GM18498 (cell line): ENCODE data around the gene ZC2HC1B.
"Not testable (repeated sequence)": the region's sequence is repeated elsewhere in the genome, so short reads cannot be mapped to it uniquely, and the experiment has no call there.

ENCODE experiments used
- ATAC-seq: cut with Tn5 transposase; IDR thresholded peaks from one replicate; pipeline ENCODE4 v1.9.1; 2021; ENCODE audit warnings: mild to moderate bottlenecking, moderate library complexity; ENCODE audit not compliant: unreplicated experiment

ZC2HC1B gene, protein sequence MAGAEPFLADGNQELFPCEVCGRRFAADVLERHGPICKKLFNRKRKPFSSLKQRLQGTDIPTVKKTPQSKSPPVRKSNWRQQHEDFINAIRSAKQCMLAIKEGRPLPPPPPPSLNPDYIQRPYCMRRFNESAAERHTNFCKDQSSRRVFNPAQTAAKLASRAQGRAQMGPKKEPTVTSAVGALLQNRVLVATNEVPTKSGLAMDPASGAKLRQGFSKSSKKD

DNA sequence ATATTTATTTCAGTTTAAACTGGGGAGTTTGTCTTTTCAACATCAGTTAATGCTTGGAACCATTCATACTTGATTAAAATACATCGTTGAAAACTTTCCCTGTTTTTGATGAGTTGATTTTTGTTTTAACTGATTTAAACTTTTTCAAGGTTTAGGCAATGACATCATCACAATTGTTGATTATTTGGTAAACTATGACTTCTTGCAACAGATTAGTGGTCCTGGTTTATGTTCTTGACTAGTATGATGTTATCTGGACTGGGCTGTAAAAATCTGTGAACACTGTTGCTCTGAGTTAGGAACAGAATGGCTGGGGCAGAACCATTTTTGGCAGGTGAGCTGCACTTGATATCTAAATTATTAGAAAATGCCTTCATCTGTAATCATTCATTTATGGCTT is at the start of gene ZC2HC1B:
Gene ZC2HC1B, plus strand, starts transcription at position 241 of the 400 bp plus-strand sequence. Its CDS starts 66 bp downstream, at position 307.
- ATAC-seq, result no peak

DNA sequence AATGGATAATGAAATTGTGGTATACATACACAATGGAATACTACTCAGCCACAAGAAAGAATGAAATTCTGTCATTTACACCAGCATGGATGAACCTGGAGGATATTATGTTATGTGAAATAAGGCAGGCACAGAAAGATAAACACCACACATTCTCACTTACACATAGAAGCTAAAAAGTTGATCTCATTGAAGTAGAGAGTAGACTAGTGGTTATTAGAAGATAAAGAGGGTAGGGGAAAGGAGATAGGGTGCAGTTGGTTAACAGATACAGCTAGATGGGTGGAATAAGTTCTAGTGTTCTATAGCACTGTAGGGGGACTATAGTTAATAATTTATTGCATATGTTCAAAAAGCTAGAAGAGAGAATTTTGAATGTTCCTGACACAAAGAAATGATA is 46.7 kb upstream of the ZC2HC1B start:
- no peak for ATAC-seq

DNA sequence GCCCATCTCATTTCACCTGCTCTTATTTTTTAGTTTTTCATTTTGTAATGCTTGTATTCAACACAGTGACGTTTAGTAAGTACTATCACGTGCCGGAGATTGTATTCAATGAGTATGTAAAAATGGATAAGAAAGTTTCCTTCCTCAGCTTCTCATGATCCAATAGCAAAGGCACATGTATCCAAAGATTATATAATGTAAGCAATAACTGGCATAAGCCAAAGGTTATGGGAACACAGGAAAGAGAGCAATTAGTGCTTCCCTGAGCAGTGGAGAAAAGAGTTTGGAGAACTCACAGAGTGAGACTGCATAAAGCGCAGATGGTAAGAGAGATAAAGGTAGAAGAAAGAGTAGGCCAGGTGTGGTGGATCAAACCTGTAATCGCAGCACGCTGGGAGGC is 42.9 kb upstream of the ZC2HC1B start:
- no peak for ATAC-seq

DNA sequence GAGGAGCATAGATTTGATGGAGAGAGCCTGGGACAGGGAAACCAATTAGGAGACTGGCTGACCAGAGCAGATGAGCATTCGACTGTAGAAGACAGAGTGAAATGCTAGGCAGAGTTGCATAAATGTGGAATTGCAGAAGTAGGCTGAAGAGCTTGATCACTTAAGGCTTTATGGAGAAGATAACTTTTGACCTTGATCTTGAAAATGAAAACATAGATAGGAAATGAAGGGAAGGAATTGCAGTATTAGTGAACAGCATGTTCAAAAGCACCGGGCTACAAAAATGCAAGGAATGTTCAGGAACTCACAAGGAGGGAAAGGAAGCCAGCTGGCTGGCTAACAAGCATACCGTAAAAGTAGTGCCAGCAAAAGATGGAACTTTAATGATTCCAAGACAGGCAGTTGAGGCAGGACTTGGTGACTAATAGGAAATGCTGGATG is 41.7 kb upstream of the ZC2HC1B start:
- ATAC-seq, result no peak

DNA sequence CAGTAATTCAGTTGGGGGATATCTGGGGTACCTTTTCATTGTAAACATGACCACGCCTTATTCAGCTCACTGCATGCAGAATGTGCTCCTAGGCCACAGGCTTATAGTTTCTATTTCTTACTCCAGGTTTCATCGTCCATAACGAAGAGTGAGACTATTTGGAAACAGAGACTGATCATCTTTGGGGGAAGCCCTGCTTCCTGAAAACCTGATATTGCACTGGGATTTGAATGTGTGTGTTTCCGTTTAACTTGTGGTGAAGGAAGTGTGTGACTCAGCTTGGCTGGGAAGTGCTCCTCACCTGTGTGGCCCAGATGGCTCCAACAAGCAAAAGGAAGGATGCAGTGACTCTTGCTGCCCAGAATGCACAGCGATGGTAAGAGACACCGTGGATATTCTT is 40.7 kb upstream of the ZC2HC1B start:
- ATAC-seq, result no peak

DNA sequence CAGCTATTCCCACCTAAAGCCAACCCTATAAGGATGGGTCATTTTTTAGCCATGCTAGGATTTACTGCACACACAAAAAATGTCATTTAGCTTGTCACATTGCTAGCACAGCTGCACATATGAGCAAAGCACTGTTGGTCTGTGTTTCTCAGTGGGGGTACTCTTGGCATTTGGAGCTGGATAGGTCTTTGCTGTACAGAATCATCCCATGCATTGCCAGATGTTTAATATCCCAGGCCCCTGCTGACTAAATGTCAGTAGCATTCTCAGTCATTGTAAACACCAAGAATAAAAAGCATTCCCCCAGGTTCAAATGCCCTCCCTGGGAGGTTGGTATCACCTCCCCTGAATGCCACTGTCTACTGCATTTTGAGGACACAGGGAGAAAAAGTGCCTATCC is 35.7 kb upstream of the ZC2HC1B start:
- ATAC-seq, result no peak

DNA sequence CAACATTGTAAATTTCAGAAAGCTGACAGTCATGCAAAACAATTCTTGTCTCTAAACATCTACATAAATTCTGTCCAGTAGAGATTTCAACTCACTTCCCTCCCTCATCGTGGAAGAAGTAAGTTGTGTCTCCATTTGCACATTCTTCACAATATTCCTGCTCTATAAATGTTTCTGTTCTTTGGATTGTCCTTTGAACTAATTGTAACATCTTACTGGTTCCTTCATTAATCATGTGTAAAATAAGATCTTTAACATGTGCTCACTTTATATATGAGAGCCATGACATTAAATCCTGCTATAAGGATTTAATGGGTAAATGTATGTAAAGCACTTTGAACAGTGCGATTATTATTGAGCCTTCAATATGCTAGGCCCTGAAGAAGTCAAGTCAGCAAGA is 28.1 kb upstream of the ZC2HC1B start:
- no peak for ATAC-seq

DNA sequence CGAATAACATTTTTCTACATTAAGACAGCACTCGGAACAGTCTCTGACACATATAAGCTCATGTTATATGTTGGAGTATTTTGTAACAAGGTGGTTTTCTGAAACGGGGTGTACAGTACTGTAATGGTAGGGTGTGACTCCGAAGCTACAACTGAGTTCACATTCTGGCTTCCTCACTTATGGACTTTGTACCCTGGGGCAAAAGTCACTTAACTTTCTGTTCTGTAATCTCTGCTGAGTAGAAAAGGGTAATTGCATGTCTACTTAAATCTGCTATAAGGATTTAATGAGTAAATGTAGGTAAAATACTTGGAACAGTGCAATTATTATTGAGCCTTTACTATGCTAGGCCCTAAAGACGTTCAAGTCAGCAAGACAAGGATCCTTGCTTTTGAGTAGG is 25.9 kb upstream of the ZC2HC1B start:
- ATAC-seq, result no peak

DNA sequence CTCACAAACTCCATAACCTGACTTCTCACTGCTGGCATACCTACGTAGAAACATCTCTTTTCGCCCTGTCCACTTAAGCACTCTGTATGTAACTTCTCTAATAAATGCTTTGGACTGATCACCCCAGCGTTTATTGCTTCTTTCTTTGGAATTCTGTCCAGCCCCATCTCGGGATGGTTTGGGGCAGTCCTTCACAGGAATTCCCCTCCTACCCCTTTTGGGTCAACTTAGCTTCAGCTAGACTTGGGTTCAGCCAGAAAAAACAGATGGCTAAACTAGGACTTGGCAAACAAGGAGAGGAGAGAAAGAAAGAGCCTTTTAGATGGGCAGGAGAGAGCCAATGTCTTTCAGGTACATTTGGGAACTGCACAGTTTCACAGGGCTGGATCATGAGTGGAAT is 25.1 kb upstream of the ZC2HC1B start:
- ATAC-seq, result no peak

DNA sequence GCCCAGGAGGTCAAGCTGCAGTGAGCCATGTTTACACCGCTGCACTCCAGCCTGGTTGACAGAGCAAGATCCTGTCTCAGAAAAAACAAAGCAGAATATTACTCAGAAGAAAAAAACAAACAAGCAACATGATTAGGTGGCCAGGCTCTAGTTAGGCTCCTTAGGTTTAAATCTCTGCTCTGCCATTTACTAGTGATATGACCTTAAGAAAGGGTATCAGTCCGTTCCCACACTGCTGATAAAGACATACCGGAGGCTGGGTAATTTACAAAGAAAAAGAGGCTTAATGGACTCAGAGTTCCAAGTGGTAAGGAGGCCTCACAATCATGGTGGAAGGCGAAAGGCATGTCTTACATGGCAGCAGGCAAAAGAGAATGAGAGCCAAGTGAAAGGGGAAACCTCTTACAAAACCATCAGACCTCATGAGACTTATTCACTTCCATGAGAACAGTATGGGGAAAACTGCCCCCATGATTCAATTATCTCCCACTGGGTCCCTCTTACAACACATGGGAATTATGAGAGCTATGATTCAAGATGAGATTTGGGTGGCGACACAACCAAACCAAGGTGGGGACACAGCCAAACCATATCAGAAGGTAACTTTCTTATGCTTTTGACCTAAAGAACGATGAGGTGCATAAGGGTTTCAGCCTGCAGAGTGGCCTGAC is 23.5 kb upstream of the ZC2HC1B start:
- ATAC-seq, result no peak

DNA sequence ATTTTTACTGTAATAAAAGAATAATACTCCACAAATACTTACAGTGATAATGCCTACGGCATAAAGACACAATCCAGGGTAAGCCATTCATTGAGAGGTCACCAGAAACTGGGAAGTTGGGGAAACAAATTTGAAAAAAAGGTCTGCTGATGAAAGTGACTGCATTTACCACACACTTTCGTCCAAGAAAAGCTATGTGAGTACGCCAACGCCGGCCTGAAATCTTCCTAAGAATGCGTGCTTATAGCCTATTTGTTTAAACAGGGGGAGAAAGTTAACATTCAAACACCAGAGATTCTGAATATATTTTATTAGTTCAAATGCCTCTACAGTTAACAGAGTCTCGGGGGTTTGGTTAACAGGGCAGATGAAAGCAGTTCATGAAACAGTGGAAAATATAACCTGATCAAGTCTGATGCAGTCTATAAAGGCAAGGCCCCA is 21.8 kb upstream of the ZC2HC1B start:
- no peak for ATAC-seq

DNA sequence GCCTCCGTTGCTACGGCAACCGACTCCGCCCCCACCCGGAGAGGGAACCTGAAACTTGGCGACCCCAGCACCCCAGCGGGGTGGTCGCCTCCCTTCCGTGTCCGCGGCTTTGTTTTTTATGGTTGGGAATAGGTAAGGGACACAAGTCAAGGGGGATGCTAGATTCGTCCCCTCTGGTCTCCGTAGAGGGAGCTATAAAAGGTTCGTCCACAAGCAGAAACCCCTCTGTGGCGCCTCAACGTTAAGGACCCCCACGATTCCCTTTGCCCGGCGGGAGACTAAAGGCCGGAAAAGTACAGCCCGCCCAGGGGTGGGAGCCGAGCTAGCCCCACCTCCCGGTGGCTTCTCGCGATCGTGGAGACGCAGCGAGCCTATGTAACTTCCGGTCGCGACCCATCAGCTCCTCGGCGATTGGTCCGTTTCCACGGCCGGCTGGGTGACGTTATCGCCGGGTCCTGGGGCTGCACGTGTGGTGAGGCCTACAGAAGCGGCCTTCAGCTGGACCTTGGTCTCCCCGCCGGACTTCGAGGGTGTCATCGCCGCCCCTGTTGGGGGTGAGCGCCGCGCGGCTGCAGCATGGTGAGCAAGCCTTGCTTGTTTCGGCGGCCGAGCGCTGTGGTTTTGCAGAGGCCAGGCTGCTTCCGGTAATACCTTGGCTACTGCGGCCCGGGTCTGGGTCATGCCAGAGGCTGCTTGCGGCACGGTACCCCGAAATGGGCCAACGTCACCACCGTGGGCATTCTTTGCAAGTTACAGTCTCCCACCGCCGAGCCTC is 21.2 kb upstream of the ZC2HC1B start, which contains the start of gene LTV1:
Gene LTV1, plus strand, starts transcription at position 437 of the 775 bp plus-strand sequence. Its CDS starts 140 bp downstream, at position 577.
- peak; percentile 100 for ATAC-seq

DNA sequence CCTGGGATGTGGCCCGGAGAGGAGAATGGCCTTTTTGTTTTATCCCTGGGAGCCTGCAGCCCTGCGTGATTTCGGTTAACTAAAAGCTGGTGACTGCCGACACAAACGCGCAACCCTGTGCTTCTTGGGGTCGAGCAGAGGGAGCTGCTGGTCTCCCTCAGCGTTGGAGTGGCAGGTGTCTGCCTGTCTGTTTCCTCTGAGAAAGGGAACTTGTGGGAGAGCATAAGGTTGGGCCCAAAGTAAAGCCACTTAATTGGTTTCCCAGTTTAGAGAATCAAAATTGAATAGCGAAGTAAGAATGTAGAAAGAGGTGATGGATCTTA is 20.6 kb upstream of the ZC2HC1B start:
- peak; percentile 4 for ATAC-seq

DNA sequence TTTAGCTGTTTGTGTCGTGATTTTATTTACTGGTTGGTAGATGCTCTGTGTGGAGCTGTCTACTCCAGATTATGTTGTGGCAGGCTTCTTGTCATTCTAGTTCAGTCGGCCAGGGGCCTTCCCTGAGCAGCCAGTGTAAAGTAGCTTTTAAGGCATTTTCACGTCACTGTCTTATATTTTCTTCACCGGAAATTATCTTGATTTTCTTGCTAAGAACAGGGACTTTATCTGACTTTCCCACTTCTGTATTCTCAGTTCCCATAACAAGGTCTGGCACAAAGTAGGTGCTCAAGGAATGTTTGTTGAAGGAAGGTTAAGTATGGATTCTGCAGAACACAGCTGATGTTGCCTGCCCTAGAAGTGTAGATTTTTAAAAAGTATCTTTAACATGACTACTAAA is 20.3 kb upstream of the ZC2HC1B start:
- no peak for ATAC-seq

DNA sequence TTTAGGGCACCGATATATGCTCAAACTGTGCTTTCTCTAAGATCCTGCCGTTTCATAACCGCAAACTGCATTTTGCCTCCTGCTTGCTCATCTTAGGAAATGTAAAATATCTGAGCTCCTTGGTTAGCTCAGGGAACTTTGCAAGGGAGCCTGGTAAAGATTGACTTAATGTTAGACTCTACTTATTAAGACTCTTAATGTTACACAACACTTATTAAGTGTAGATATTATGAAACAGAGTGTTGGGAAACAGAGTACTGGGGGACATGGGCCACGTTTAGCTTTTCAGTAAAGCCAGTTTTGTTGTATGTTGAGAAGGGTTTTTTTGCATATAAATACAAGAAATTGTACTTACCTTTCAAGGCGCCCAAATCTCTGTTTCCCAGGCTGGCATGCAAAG is 19.2 kb upstream of the ZC2HC1B start:
- ATAC-seq, result no peak

DNA sequence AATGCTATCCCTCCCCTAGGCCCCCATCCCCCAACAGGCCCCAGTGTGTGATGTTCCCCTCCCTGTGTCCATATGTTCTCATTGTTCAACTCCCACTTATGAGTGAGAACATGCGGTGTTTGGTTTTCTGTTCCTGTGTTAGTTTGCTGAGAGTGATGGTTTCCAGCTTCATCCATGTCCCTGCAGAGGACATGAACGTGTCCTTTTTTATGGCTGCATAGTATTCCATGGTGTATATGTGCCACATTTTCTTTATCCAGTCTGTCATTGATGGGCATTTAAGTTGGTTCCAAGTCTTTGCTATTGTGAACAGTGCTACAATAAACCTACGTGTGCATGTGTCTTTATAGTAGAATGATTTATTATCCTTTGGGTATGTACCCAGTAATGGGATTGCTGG is 12.6 kb upstream of the ZC2HC1B start:
- not testable (repeated sequence) for ATAC-seq

DNA sequence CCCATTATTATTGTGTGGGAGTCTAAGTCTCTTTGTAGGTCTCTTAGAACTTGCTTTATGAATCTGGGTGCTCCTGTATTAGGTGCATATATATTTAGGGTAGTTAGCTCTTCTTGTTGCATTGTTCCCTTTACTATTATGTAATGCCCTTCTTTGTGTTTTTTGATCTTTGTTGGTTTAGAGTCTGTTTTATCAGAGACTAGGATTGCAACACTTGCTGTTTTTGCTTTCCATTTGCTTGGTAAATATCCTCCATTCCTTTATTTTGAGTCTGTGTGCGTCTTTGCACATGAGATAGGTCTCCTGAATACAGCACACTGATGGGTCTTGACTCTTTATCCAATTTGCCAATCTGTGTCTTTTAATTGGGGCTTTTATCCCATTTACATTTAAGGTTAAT is 9.2 kb upstream of the ZC2HC1B start:
- ATAC-seq, result not testable (repeated sequence)

DNA sequence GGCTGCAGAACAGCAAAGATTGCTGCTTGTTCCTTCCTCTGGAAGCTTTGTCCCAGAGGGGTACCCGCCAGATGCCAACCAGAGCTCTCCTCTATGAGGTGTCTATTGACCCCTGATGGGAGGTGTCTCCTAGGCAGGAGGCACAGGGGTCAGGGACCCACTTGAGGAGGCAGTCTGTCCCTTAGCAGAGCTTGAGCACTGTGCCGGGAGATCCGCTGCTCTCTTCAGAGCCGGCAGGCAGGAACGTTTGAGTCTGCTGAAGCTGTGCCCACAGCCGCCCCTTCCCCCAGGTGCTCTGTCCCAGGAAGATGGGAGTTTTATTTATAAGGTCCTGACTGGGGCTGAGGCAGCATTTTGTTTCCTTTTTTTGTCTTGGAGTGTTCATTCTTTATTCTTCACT is 7.5 kb upstream of the ZC2HC1B start:
- ATAC-seq, result not testable (repeated sequence)

DNA sequence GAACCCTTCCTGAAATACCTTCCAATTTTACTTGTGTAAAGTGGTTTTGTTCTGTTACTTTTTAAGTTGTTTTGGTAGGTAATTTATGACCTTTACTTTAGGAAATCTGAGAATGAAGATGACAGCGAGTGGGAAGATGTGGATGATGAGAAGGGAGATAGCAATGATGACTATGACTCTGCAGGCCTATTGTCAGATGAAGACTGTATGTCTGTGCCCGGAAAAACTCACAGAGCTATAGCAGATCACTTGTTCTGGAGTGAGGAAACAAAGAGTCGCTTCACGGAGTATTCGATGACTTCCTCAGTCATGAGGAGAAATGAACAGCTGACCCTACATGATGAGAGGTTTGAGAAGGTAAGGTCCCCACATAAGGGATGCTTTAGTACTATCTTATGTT is 6.6 kb upstream of the ZC2HC1B start:
- no peak for ATAC-seq

DNA sequence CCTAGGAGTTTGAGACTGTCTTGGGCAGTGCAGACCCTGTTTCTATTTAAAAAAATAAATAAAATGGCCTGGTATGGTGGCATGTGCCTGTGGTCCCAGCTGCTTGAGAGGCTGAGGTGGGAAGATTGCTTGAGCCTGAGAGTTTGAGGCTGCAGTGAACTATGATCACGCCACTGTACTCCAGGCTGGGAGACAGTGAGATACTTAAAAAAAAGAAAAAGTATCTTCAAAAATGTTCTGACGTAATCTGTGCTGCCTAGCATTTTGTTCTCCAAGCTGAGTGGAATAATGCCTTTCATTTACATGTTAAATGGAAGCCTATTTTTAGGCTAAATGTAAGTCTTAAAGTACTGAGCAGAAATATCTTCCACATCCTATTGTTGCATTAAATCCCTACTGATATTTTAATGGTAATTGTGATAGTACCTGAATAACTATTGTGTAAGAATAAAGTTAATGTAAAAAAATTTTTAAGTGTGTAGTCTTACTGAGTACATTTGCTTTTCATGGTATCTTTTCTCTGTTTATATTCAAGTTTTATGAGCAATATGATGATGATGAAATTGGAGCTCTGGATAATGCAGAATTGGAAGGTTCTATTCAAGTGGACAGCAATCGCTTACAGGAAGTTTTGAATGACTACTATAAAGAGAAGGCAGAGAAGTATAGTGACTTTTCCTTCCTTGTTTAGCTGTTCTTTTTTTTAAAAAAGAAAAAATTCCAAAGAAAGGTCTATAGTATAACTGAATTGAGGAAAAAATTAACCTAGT is 4.2 kb upstream of the ZC2HC1B start:
- ATAC-seq, result no peak

DNA sequence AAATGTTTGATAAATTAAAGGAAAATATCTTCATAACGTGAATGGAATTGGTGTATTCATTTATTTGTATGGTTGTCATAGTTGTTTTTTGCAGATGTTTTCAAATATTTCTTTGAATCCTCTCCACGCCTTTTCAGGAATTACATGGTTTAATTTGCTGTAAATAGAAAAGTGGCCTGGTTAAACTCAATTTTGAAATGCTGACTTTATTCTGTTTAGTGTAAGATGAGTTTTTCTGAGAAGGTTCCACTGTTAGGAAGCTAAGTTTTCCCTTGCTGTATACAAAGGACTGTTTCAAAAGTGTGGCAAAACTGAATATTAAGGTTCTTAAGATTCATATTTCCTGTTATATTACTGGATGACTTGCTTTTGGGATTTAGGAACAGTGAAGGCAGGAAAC is 503 bp upstream of the ZC2HC1B start:
- ATAC-seq, result no peak
